Epithelial cell of proximal tubule (primary cell): ENCODE measurements around the gene SPNS3. TPM values are rescaled to one million over a fixed set of nuclear protein-coding genes. Genes with fewer than 3 reads are reported as not detected.

ENCODE experiments used
- DNase-seq: peaks from one replicate; pipeline ENCODE4 v3.0.0-alpha.2; 2011; ENCODE audit warnings: low read depth
- H3K4me3 ChIP-seq: 2 replicates; pipeline ENCODE4 v1.5.1; 2011; ENCODE audit warnings: low read depth, mild to moderate bottlenecking, low read length
- CTCF ChIP-seq: conservative IDR thresholded peaks from 2 replicates; pipeline ENCODE4 v1.5.1; 2012; ENCODE audit warnings: low read depth, mild to moderate bottlenecking, low read length
- total RNA-seq: library from RNA; depleted of rRNA; stranded (reverse); fragments of >200 nt; gene quantifications from 2 replicates; pipeline ENCODE4 v1.2.3, GENCODE V29; 2015

The SPNS3 gene
- total RNA-seq, 1 donor from 2014 or later, result 0.75 TPM

GRCh38 chr17:4498461-4499397 is 65.0 kb downstream of the SPNS3 start, which contains the start of gene SPNS2:
SPNS2 (plus strand) TSS chr17:4498881; CDS start chr17:4499048, 167 bp downstream.
- DNase-seq, result no peak

GRCh38 chr17:4499431-4500190 is 65.9 kb downstream of the SPNS3 start:
- H3K4me3 ChIP-seq, result peak overlapping the region; percentile 71
- no peak for TF ChIP-seq CTCF
- DNase-seq, result no peak

More at GRCh38 chr17:4498461-4499397, 65.0 kb downstream of the SPNS3 start, which contains the start of gene SPNS2:
- no peak for TF ChIP-seq CTCF
- peak within 1 kb of the TSS; percentile 71 for H3K4me3 ChIP-seq

- H3K4me3 ChIP-seq, result peak overlapping the region; percentile 71
- no peak for DNase-seq
- TF ChIP-seq CTCF, result peak; percentile 10
Measured at GRCh38 chr17:4500191-4500571, 66.4 kb downstream of the SPNS3 start.

GRCh38 chr17:4501295-4501949 is 67.7 kb downstream of the SPNS3 start:
- peak overlapping the region; percentile 71 for H3K4me3 ChIP-seq
- no peak for DNase-seq
- no peak for TF ChIP-seq CTCF

GRCh38 chr17:4502466-4503154 is 68.9 kb downstream of the SPNS3 start:
- H3K4me3 ChIP-seq, result no peak overlapping the region
- no peak for DNase-seq
- TF ChIP-seq CTCF, result no peak

- no peak overlapping the region for H3K4me3 ChIP-seq
- TF ChIP-seq CTCF, result no peak
- no peak for DNase-seq
Measured at GRCh38 chr17:4503283-4504025, 69.7 kb downstream of the SPNS3 start.
